Mesothelial cell of epicardium (in vitro differentiated cells): ENCODE results near the gene GHR. TPM values are rescaled to one million over a fixed set of nuclear protein-coding genes. Genes with fewer than 3 reads are reported as not detected.
A peak's percentile ranks its signal among the peaks of the same experiment; 100 is the strongest.

Experiments used
- DNase-seq, 2 experiments: peaks; one replicate each; pipeline ENCODE4 v3.0.0; 2021; ENCODE audit warnings: low spot score in 2 of 2; ENCODE audit not compliant: unreplicated experiment in 2 of 2
- H3K27ac Mint-ChIP-seq: 2 replicates; pipeline ENCODE4 v1.8.0; 2021; ENCODE audit warnings: mixed read lengths
- H3K27me3 Mint-ChIP-seq: 2 replicates; pipeline ENCODE4 v1.8.0; 2021; ENCODE audit warnings: low read depth, mixed read lengths
- H3K36me3 Mint-ChIP-seq: 2 replicates; pipeline ENCODE4 v1.8.0; 2021; ENCODE audit warnings: mixed read lengths
- H3K4me1 Mint-ChIP-seq: 2 replicates; pipeline ENCODE4 v1.8.0; 2021; ENCODE audit warnings: mixed read lengths
- H3K4me3 Mint-ChIP-seq: 2 replicates; pipeline ENCODE4 v1.8.0; 2021; ENCODE audit warnings: mild to moderate bottlenecking, moderate library complexity, mixed read lengths
- H3K9me3 Mint-ChIP-seq: 2 replicates; pipeline ENCODE4 v1.8.0; 2021; ENCODE audit warnings: mixed read lengths
- CTCF ChIP-seq: fragments of 200-600 bp; sonication (generic); IDR thresholded peaks from one replicate; pipeline ENCODE4 v1.5.0; 2021; ENCODE audit warnings: antibody characterized with exemption; ENCODE audit not compliant: unreplicated experiment
- total RNA-seq: library from RNA; stranded (reverse); gene quantifications from 3 replicates; pipeline ENCODE4 v1.2.1, GENCODE V29; 2021

GHR gene
- total RNA-seq, 1 donor from 2014 or later: 7.9 TPM

DNA sequence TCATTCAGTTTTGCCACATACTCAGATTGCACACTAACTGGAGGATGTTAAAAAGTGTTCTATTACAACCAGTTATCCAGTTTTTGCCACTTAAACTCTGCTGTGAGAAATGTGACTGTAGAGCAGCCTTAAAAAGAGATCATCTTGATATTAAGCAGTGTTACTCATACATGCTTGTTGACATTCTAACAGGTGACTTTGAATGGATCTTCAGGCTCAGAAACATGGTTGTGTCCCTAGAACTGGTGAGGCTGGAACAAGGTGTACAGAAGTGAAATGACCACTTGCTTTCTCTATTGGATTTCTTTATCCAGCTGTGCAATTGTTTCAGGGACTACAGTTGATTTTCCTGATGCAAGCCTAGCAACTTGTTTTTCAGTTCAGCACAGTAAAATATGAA is 167.3 kb downstream of the GHR start:
- Mint-ChIP-seq H3K4me1 (peaks cover 51% of the 10 kb centered on the region), H3K36me3 (no peaks in the 10 kb centered on the region), H3K4me3 (no peak overlapping the region), H3K9me3 (peaks cover 5% of the 10 kb centered on the region), H3K27ac (peak overlapping the region; percentile 68), H3K27me3 (no peaks in the 10 kb centered on the region)
- no peak for TF ChIP-seq CTCF
- DNase-seq: no peak

- H3K36me3 Mint-ChIP-seq: no peaks in the 10 kb centered on the region
- peak overlapping the region; percentile 68 for H3K27ac Mint-ChIP-seq
- TF ChIP-seq CTCF: no peak
Measured at GRCh38 chr5:42591015-42591414, 167.8 kb downstream of the GHR start.

GRCh38 chr5:42592401-42593140 is 169.3 kb downstream of the GHR start:
- no peak for DNase-seq
- no peak for TF ChIP-seq CTCF
- Mint-ChIP-seq H3K27me3 (no peaks in the 10 kb centered on the region), H3K4me3 (no peak overlapping the region), H3K4me1 (peaks cover 38% of the 10 kb centered on the region), H3K27ac (no peak overlapping the region), H3K36me3 (no peaks in the 10 kb centered on the region), H3K9me3 (peaks cover 5% of the 10 kb centered on the region)

More at GRCh38 chr5:42591015-42591414, 167.8 kb downstream of the GHR start:
- no peak for DNase-seq
- Mint-ChIP-seq H3K4me1 (peaks cover 53% of the 10 kb centered on the region), H3K27me3 (no peaks in the 10 kb centered on the region), H3K4me3 (peak overlapping the region; percentile 13), H3K9me3 (peaks cover 5% of the 10 kb centered on the region)

GRCh38 chr5:42593591-42593990 is 170.4 kb downstream of the GHR start:
- Mint-ChIP-seq H3K27me3 (no peaks in the 10 kb centered on the region), H3K4me3 (no peak overlapping the region), H3K9me3 (peaks cover 5% of the 10 kb centered on the region), H3K4me1 (peaks cover 41% of the 10 kb centered on the region), H3K27ac (no peak overlapping the region), H3K36me3 (no peaks in the 10 kb centered on the region)
- DNase-seq: no peak
- no peak for TF ChIP-seq CTCF

- Mint-ChIP-seq H3K4me1 (peaks cover 32% of the 10 kb centered on the region), H3K27me3 (no peaks in the 10 kb centered on the region), H3K9me3 (peaks cover 5% of the 10 kb centered on the region), H3K4me3 (no peak overlapping the region), H3K36me3 (no peaks in the 10 kb centered on the region), H3K27ac (no peak overlapping the region)
- TF ChIP-seq CTCF: no peak
- no peak for DNase-seq
Measured at GRCh38 chr5:42595597-42595996, 172.4 kb downstream of the GHR start.
